Neuronal stem cell (in vitro differentiated cells): Measurements from ENCODE around the gene CYB561A3.
A peak's percentile ranks its signal among the peaks of the same experiment; 100 is the strongest.

Source experiments
- DNase-seq: peaks from one replicate; pipeline ENCODE4 v3.0.0-alpha.2; 2013; ENCODE audit warnings: low spot score
- H2AFZ ChIP-seq: one replicate; pipeline ENCODE4 v1.6.1; 2013; ENCODE audit warnings: mild to moderate bottlenecking, low read length, inconsistent platforms
- H2AK5ac ChIP-seq: 2 replicates; pipeline ENCODE4 v1.6.1; 2013; ENCODE audit warnings: low read depth, mild to moderate bottlenecking, inconsistent platforms, low read length, moderate library complexity, mixed read lengths
- H2BK120ac ChIP-seq: 2 replicates; pipeline ENCODE4 v1.6.1; 2013; ENCODE audit warnings: low read depth, mild to moderate bottlenecking, inconsistent platforms, low read length, moderate library complexity, mixed read lengths
- H2BK12ac ChIP-seq: one replicate; pipeline ENCODE4 v1.6.1; 2013; ENCODE audit warnings: low read length, inconsistent platforms
- H2BK15ac ChIP-seq: 2 replicates; pipeline ENCODE4 v1.6.1; 2013; ENCODE audit warnings: mild to moderate bottlenecking, low read length, inconsistent platforms, mixed read lengths
- H2BK5ac ChIP-seq: one replicate; pipeline ENCODE4 v1.6.1; 2013; ENCODE audit warnings: inconsistent platforms, mild to moderate bottlenecking, low read length, moderate library complexity
- H3K14ac ChIP-seq: one replicate; pipeline ENCODE4 v1.6.1; 2013; ENCODE audit warnings: low read length, inconsistent platforms
- H3K18ac ChIP-seq: 2 replicates; pipeline ENCODE4 v1.6.1; 2013; ENCODE audit warnings: low read length, inconsistent platforms
- H3K23ac ChIP-seq: 2 replicates; pipeline ENCODE4 v1.6.1; 2013; ENCODE audit warnings: low read depth, mild to moderate bottlenecking, mixed read lengths, low read length, inconsistent platforms; ENCODE audit not compliant: poor library complexity
- H3K27ac ChIP-seq: replicated peaks from 3 replicates; pipeline ENCODE4 v1.5.1; 2013; ENCODE audit warnings: low read length, inconsistent platforms
- H3K27me3 ChIP-seq, 3 experiments: 2 replicates each; pipeline ENCODE4 v1.6.1; 2013; ENCODE audit warnings: low read length in 3 of 3, mild to moderate bottlenecking in 2 of 3, inconsistent platforms in 1 of 3, low read depth in 1 of 3, mixed read lengths in 1 of 3, moderate library complexity in 1 of 3; ENCODE audit not compliant: control insufficient read depth in 3 of 3, insufficient read depth in 3 of 3
- H3K36me3 ChIP-seq, 2 donors: replicated peaks in 1 of 2; 2 replicates each; pipeline ENCODE4 v1.6.1; 2013; ENCODE audit warnings: low read length in 2 of 2; ENCODE audit not compliant: control insufficient read depth in 2 of 2, insufficient read depth in 2 of 2
- H3K4ac ChIP-seq: 2 replicates; pipeline ENCODE4 v1.6.1; 2013; ENCODE audit warnings: inconsistent platforms, mild to moderate bottlenecking, low read length, moderate library complexity
- H3K4me1 ChIP-seq, 2 donors: 1 replicate in 1 of 2; 2 replicates in 1 of 2; pipeline ENCODE4 v1.6.1; 2013; ENCODE audit warnings: low read length in 2 of 2, low read depth in 1 of 2; ENCODE audit not compliant: control insufficient read depth in 2 of 2, insufficient read depth in 1 of 2
- H3K4me2 ChIP-seq: one replicate; pipeline ENCODE4 v1.6.1; 2013; ENCODE audit warnings: mild to moderate bottlenecking, low read length, inconsistent platforms; ENCODE audit not compliant: insufficient read depth, poor library complexity, severe bottlenecking
- H3K4me3 ChIP-seq, 2 donors: 2 replicates each; pipeline ENCODE4 v1.5.1; 2013; ENCODE audit warnings: low read length in 2 of 2, mild to moderate bottlenecking in 2 of 2, inconsistent platforms in 1 of 2, moderate library complexity in 1 of 2
- H3K79me1 ChIP-seq: one replicate; pipeline ENCODE4 v1.6.1; 2013; ENCODE audit warnings: low read depth, mild to moderate bottlenecking, inconsistent platforms, low read length, moderate library complexity
- H3K9ac ChIP-seq: one replicate; pipeline ENCODE4 v1.6.1; 2013; ENCODE audit warnings: mild to moderate bottlenecking, low read depth, low read length, inconsistent platforms; ENCODE audit not compliant: poor library complexity
- H3K9me3 ChIP-seq, 2 donors: replicated peaks in 1 of 2; 2 replicates each; pipeline versions ENCODE3 to v1.6.1; 2013; ENCODE audit warnings: low read length in 2 of 2, mild to moderate bottlenecking in 2 of 2, inconsistent platforms in 1 of 2, low read depth in 1 of 2, mixed read lengths in 1 of 2, moderate library complexity in 1 of 2; ENCODE audit not compliant: control insufficient read depth in 2 of 2, insufficient read depth in 1 of 2
- H4K8ac ChIP-seq: one replicate; pipeline ENCODE4 v1.6.1; 2013; ENCODE audit warnings: low read depth, mild to moderate bottlenecking, inconsistent platforms, low read length, moderate library complexity
- H4K91ac ChIP-seq: one replicate; pipeline ENCODE4 v1.6.1; 2013; ENCODE audit warnings: low read length, low read depth, mild to moderate bottlenecking, inconsistent platforms; ENCODE audit not compliant: poor library complexity
- WGBS, 2 donors: extraction: QIAGEN DNeasy Blood & Tissue Kit; methylation state at CpG; one replicate each; pipeline ENCODE4 v1.1.7; 2013; ENCODE audit warnings: missing lambda C conversion rate in 2 of 2, mixed read lengths in 1 of 2; ENCODE audit not compliant: insufficient read length in 2 of 2, insufficient replicate concordance in 1 of 2; ENCODE audit errors: extremely low coverage in 2 of 2; 5-methylcytosine and 5-hydroxymethylcytosine counted together

The CYB561A3 gene

DNA sequence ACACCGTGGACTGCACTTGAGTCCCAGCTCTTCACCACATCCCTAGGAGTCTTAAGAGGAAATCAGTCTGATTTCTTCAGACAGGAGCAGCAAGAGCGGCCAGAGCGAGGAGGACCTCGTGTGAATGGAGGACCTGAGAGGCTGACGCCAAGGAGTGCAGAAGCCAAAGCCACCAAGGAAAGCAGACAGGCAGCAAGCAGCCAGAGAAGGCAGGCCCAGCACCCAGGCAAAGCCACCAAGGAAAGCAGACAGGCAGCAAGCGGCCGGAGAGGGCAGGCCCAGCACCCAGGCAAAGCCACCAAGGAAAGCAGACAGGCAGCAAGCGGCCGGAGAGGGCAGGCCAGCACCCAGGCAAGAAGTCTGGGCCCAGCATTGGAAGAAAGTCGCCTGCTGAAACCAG is 11.8 kb downstream of the CYB561A3 start:
- no peak overlapping the region for H3K4me3 ChIP-seq
- no peak overlapping the region for H2BK12ac ChIP-seq
- no peaks in the 10 kb centered on the region for H3K79me1 ChIP-seq
- peak overlapping the region; percentile 72 for H3K9ac ChIP-seq
- no peak overlapping the region for H2BK5ac ChIP-seq
- H4K8ac ChIP-seq: no peak overlapping the region
- no CpG with 5 or more reads among the region's 10 CpGs for WGBS, 2 donors
- H2AK5ac ChIP-seq: no peak overlapping the region
- no peak overlapping the region for H3K14ac ChIP-seq
- peaks cover 19 to 73% of the 10 kb centered on the region in 2 donors for H3K36me3 ChIP-seq
- H3K18ac ChIP-seq: no peak overlapping the region
- H3K27me3 ChIP-seq: no peaks in the 10 kb centered on the region
- no peak overlapping the region for H3K27ac ChIP-seq
- H4K91ac ChIP-seq: no peak overlapping the region
- no peak overlapping the region for H3K4ac ChIP-seq
- DNase-seq: no peak
- no peaks in the 10 kb centered on the region for H3K4me1 ChIP-seq
- H3K4me2 ChIP-seq: no peak overlapping the region
- no peak overlapping the region for H3K23ac ChIP-seq
- peaks cover 0 to 3% of the 10 kb centered on the region in 2 donors for H3K9me3 ChIP-seq
- no peak overlapping the region for H2BK15ac ChIP-seq
- no peak overlapping the region for H2AFZ ChIP-seq
- no peak overlapping the region for H2BK120ac ChIP-seq

DNA sequence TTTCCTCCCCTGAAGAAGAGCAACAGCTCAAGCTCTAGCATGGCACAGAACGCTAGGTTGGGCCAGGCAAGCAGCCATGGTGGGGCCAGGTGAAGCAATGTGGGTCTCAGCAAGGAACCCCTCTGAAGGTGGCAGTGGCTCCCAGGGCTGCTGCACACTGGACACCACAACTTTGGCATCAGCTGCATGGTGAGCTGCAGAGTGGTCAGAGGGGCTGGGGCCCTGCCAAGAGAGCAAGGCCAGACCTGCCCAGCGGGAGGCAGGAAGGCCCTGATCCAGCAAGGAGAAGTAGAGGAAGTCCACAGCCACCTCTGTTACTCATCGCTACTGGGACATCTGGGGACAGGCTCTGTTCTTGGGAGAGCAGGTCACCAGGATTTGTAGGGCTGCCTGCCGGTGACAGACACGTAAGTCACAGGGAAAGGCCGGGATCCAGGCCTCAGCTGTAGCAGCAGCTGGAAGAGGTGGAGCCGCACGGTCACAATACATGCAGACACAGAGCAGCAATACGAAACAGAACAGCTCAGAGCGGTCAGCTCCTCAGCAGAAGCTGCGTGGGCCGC is 12.4 kb downstream of the CYB561A3 start:
- no peak overlapping the region for H2AK5ac ChIP-seq
- no peaks in the 10 kb centered on the region for H3K79me1 ChIP-seq
- peaks cover 0 to 3% of the 10 kb centered on the region in 2 donors for H3K9me3 ChIP-seq
- H2BK15ac ChIP-seq: no peak overlapping the region
- H3K27me3 ChIP-seq: no peaks in the 10 kb centered on the region
- no peak overlapping the region for H3K4me3 ChIP-seq
- no peak for DNase-seq
- H3K4ac ChIP-seq: no peak overlapping the region
- no peak overlapping the region for H2BK5ac ChIP-seq
- H3K9ac ChIP-seq: peak overlapping the region; percentile 72
- peak overlapping the region; percentile 63 for H2BK12ac ChIP-seq
- H2AFZ ChIP-seq: no peak overlapping the region
- H3K36me3 ChIP-seq: peaks cover 19 to 79% of the 10 kb centered on the region in 2 donors
- H4K91ac ChIP-seq: no peak overlapping the region
- no peak overlapping the region for H3K23ac ChIP-seq
- no CpG with 5 or more reads among the region's 12 CpGs for WGBS, 2 donors
- H3K4me2 ChIP-seq: no peak overlapping the region
- H3K4me1 ChIP-seq: no peaks in the 10 kb centered on the region
- no peak overlapping the region for H3K14ac ChIP-seq
- no peak overlapping the region for H2BK120ac ChIP-seq
- H3K27ac ChIP-seq: no peak overlapping the region
- H4K8ac ChIP-seq: no peak overlapping the region
- no peak overlapping the region for H3K18ac ChIP-seq

DNA sequence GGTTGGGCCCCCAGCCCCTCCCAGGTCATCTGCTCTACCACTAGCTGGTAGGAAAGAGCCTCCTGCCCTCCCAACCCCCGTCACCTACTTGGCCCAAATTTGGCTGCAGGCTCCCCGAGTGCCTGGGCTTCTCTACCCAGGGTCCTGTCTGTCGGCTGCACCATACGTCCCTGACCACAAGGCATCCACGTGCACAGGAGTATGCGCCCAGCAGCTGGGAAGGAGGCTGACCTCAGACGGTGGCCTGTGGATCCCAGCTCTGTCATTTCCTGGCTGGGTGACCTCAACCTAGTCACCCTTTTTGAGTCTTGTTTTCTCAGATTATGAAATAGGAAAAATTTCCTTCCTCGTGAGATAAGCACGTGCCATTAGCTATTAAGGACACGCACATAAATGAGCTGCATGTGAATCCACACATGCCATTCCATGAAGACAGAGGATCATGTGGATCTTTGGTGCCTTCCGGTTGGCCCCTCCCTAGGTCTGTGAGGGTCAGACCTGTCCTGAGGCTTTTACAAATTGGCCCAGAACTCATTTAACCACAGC is 13.7 kb downstream of the CYB561A3 start:
- no peak overlapping the region for H3K27ac ChIP-seq
- H3K4me3 ChIP-seq: no peak overlapping the region
- no peak for DNase-seq
- no peak overlapping the region for H2BK15ac ChIP-seq
- H2BK5ac ChIP-seq: no peak overlapping the region
- no peaks in the 10 kb centered on the region for H3K27me3 ChIP-seq
- H4K8ac ChIP-seq: no peak overlapping the region
- H3K14ac ChIP-seq: no peak overlapping the region
- H3K4ac ChIP-seq: no peak overlapping the region
- H3K36me3 ChIP-seq: peaks cover 20 to 83% of the 10 kb centered on the region in 2 donors
- H2BK120ac ChIP-seq: no peak overlapping the region
- no peak overlapping the region for H3K4me2 ChIP-seq
- no peak overlapping the region for H4K91ac ChIP-seq
- H3K4me1 ChIP-seq: no peaks in the 10 kb centered on the region
- H3K9me3 ChIP-seq: peaks cover 0 to 1% of the 10 kb centered on the region in 2 donors
- H3K18ac ChIP-seq: no peak overlapping the region
- H3K9ac ChIP-seq: no peak overlapping the region
- no peak overlapping the region for H2AFZ ChIP-seq
- H3K23ac ChIP-seq: peak overlapping the region; percentile 20
- H3K79me1 ChIP-seq: no peaks in the 10 kb centered on the region
- WGBS, 2 donors: no CpG with 5 or more reads among the region's 11 CpGs
- H2BK12ac ChIP-seq: no peak overlapping the region
- H2AK5ac ChIP-seq: no peak overlapping the region

DNA sequence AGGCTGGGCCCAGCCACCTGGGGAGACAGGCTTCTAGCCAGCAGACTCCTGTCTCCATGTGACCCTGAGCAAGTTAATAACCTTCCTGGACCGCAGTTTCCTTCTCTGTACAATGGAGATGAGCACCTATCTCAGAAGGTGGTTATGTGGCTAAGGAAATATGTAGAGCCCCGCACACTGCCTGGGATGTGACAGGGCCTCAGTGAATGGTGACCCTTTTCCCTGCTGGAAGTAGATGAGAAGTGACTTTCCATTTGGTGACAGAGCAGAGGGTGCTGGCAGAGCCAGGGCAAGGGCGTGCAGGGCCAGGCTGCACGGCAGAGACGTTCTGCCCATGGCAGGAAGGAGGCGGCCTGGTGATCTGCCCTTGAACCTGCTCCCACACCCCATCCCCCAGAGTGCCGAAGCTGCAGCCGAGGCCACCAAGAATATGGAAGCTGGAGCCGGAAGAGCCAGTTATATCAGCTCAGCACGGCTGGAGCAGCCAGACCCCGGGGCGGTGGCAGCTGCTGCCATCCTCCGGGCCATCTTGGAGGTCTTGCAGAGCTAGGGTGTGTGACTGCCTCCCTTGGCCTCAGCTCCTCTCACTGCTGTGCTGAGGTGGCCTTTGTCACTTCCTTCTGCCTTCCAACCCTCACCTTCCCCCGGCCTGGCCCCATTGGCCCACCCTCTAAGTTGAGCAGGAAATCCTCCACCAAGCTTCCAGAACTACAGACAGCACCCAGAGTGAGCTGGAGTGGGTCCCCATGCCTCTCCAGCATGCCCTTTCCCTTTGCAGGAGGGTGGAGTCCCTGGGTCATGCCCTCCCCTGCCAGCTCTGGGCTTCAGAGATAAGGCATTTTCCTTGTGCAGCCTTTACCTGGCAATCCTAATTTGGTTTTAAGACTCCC is 15.5 kb downstream of the CYB561A3 start:
- DNase-seq: no peak
- WGBS, 2 donors: no CpG with 5 or more reads among the region's 14 CpGs
- H2BK12ac ChIP-seq: no peak overlapping the region
- no peak overlapping the region for H3K27ac ChIP-seq
- H3K4me1 ChIP-seq: no peaks in the 10 kb centered on the region
- no peak overlapping the region for H3K18ac ChIP-seq
- peaks cover 23 to 87% of the 10 kb centered on the region in 2 donors for H3K36me3 ChIP-seq
- H3K9me3 ChIP-seq: no peaks in the 10 kb centered on the region
- no peak overlapping the region for H2AK5ac ChIP-seq
- no peak overlapping the region for H3K4ac ChIP-seq
- H2BK15ac ChIP-seq: no peak overlapping the region
- no peak overlapping the region for H3K9ac ChIP-seq
- H3K4me2 ChIP-seq: no peak overlapping the region
- H3K23ac ChIP-seq: no peak overlapping the region
- H3K14ac ChIP-seq: no peak overlapping the region
- H2BK120ac ChIP-seq: no peak overlapping the region
- H4K8ac ChIP-seq: no peak overlapping the region
- H3K27me3 ChIP-seq: no peaks in the 10 kb centered on the region
- no peak overlapping the region for H4K91ac ChIP-seq
- H2AFZ ChIP-seq: no peak overlapping the region
- no peak overlapping the region for H2BK5ac ChIP-seq
- H3K4me3 ChIP-seq: no peak overlapping the region
- no peaks in the 10 kb centered on the region for H3K79me1 ChIP-seq
